Choroid plexus epithelial cell (primary cell): ENCODE measurements around the gene BCAS3.

ENCODE experiments used
- DNase-seq: peaks from one replicate; pipeline ENCODE4 v3.0.0-alpha.2; 2010; ENCODE audit warnings: low read depth
- H3K4me3 ChIP-seq: 2 replicates; pipeline ENCODE4 v1.5.1; 2011; ENCODE audit warnings: low read depth, mild to moderate bottlenecking, control low read depth, low read length, moderate library complexity
- CTCF ChIP-seq: conservative IDR thresholded peaks from 2 replicates; pipeline ENCODE4 v1.5.1; 2011; ENCODE audit warnings: low read depth, mild to moderate bottlenecking, control low read depth, inconsistent platforms, low read length, moderate library complexity

Gene BCAS3

GRCh38 chr17:61409301-61410112 is 731.9 kb downstream of the BCAS3 start:
- DNase-seq = peak; percentile 70
- H3K4me3 ChIP-seq = peak overlapping the region; percentile 64
- TF ChIP-seq CTCF = peak; percentile 47

GRCh38 chr17:61410141-61411010 is 732.7 kb downstream of the BCAS3 start:
- H3K4me3 ChIP-seq = peak overlapping the region; percentile 65
- DNase-seq = peak; percentile 75
- peak; percentile 62 for TF ChIP-seq CTCF

- H3K4me3 ChIP-seq = peak overlapping the region; percentile 65
- DNase-seq = no peak
- TF ChIP-seq CTCF = no peak
Measured at GRCh38 chr17:61411011-61411260, 733.3 kb downstream of the BCAS3 start.

GRCh38 chr17:61411261-61412142 is 733.9 kb downstream of the BCAS3 start:
- DNase-seq = peak; percentile 61
- TF ChIP-seq CTCF = peak; percentile 32
- peak overlapping the region; percentile 65 for H3K4me3 ChIP-seq

- peak; percentile 81 for TF ChIP-seq CTCF
- peak overlapping the region; percentile 65 for H3K4me3 ChIP-seq
- peak; percentile 82 for DNase-seq
Measured at GRCh38 chr17:61412143-61412859, 734.6 kb downstream of the BCAS3 start.

- H3K4me3 ChIP-seq = peak overlapping the region; percentile 65
- no peak for TF ChIP-seq CTCF
- no peak for DNase-seq
Measured at GRCh38 chr17:61412860-61413660, 735.4 kb downstream of the BCAS3 start.
